ENCODE measurements around the gene RRP15. TPM values are rescaled to one million over a fixed set of nuclear protein-coding genes. Genes with fewer than 3 reads are reported as not detected.
A peak's percentile ranks its signal among the peaks of the same experiment; 100 is the strongest.
"Not testable (repeated sequence)": the region's sequence is repeated elsewhere in the genome, so short reads cannot be mapped to it uniquely, and the experiment has no call there.

Gene RRP15
- total and polyA plus RNA-seq, 8 donors: 13.8 to 31.7 (median 26.7) TPM

GRCh38 chr1:218317061-218317460 lies 32.0 kb downstream of the RRP15 start:
- Histone ChIP-seq H3K9me3 (no peaks in the 10 kb centered on the region), H3K27me3 (no peaks in the 10 kb centered on the region), H3K4me1 (no peaks in the 10 kb centered on the region), H3K4me3 (no peak overlapping the region), H3K36me3 (no peaks in the 10 kb centered on the region), H3K27ac (no peak overlapping the region)
- no peak for DNase-seq
- ATAC-seq: no peak
- TF ChIP-seq, protein P1, sequence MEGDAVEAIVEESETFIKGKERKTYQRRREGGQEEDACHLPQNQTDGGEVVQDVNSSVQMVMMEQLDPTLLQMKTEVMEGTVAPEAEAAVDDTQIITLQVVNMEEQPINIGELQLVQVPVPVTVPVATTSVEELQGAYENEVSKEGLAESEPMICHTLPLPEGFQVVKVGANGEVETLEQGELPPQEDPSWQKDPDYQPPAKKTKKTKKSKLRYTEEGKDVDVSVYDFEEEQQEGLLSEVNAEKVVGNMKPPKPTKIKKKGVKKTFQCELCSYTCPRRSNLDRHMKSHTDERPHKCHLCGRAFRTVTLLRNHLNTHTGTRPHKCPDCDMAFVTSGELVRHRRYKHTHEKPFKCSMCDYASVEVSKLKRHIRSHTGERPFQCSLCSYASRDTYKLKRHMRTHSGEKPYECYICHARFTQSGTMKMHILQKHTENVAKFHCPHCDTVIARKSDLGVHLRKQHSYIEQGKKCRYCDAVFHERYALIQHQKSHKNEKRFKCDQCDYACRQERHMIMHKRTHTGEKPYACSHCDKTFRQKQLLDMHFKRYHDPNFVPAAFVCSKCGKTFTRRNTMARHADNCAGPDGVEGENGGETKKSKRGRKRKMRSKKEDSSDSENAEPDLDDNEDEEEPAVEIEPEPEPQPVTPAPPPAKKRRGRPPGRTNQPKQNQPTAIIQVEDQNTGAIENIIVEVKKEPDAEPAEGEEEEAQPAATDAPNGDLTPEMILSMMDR (IDR thresholded peaks at IDR 0.05): no peak
- intact Hi-C loops (cut with DNase I): no loop called here

DNA sequence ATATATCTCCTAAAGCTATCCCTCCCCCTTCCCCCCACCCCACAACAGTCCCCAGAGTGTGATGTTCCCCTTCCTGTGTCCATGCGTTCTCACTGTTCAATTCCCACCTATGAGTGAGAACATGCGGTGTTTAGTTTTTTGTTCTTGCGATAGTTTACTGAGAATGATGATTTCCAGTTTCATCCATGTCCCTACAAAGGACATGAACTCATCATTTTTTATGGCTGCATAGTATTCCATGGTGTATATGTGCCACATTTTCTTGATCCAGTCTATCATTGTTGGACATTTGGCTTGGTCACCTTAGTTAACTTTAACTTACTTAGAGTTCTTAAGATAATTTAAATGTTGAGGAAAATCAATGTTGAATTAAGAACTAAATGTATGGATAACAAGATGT lies 35.1 kb downstream of the RRP15 start:
- H3K9me3 ChIP-seq; intact Hi-C loops (cut with DNase I); ATAC-seq; H3K27me3 ChIP-seq; H3K4me3 ChIP-seq; H3K4me1 ChIP-seq; DNase-seq; H3K27ac ChIP-seq: not testable (repeated sequence)
- peaks cover 0 to 19% of the 10 kb centered on the region in 2 donors for H3K36me3 ChIP-seq

GRCh38 chr1:218322762-218323161 lies 37.7 kb downstream of the RRP15 start:
- DNase-seq: peak in 1 of 4 donors; percentile 72
- ATAC-seq: no peak
- Histone ChIP-seq H3K27me3 (no peaks in the 10 kb centered on the region), H3K4me1 (no peaks in the 10 kb centered on the region), H3K36me3 (peaks cover 0 to 19% of the 10 kb centered on the region in 2 donors), H3K9me3 (no peaks in the 10 kb centered on the region), H3K27ac (no peak overlapping the region), H3K4me3 (no peak overlapping the region)
- TF ChIP-seq, protein P1 (IDR thresholded peaks at IDR 0.05): no peak
- intact Hi-C loops (cut with DNase I): no loop called here

DNA sequence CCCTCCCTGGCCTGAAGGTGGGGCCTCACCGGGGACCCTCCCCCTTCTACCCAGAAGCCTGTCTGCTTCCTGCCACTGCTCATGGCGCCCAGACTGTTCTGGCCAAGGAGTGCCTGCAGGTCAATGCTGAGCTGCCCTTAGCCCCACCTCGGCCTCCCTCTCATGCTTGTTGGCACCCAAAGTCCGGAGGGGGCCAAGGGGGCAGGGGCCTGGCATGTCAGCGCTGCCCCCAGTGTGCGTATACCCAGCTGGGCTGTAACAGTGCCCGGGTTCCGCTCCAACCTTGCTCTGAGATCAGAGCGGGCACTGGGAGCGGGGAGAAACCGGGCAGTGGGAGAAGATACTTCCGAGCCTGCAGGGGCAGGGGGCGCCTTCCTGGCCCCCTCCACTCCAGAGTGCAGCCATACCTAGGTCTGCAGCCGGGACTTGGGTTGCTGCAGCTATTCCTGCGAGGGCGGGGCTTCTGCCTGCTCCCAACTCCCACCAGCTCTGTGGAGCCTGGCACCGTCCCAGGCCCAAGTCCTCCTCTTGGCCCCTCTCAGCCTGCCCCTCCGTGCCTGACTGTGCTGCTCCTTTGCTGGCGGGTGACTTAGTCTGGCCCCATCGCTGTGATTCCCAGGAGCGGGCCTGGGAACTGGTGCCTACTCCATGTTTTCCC lies 38.6 kb downstream of the RRP15 start:
- intact Hi-C loops (cut with DNase I): no loop called here
- DNase-seq: peak in 1 of 4 donors; percentile 52
- no peak overlapping the region for H3K4me3 ChIP-seq
- no peaks in the 10 kb centered on the region for H3K27me3 ChIP-seq
- no peak for ATAC-seq
- peaks cover 0 to 19% of the 10 kb centered on the region in 2 donors for H3K36me3 ChIP-seq
- TF ChIP-seq, protein P1 (IDR thresholded peaks at IDR 0.05): no peak
- no peaks in the 10 kb centered on the region for H3K4me1 ChIP-seq
- H3K9me3 ChIP-seq: no peaks in the 10 kb centered on the region
- H3K27ac ChIP-seq: no peak overlapping the region

DNA sequence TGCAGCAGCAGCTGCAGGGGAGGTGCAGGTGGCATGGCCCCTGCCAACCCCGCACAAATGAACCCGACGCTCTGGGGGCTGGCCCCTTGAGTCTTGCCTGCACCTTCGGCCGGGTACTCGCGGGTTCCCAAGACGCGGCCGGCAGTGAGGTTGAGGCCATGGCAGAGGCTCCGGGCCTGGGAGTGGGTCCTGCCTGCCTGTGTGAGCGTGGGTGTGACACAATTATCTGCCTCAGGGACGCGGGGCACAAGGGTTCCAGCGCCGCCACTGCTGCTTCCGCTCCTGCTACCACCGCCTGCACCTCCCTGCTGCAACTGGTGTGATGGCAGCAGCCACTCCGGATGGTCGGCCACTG lies 39.1 kb downstream of the RRP15 start:
- intact Hi-C loops (cut with DNase I): no loop called here

More for the DNA sequence above, 39.1 kb downstream of the RRP15 start:
- Histone ChIP-seq H3K4me3 (no peak overlapping the region), H3K27ac (no peak overlapping the region), H3K36me3 (peaks cover 0 to 19% of the 10 kb centered on the region in 2 donors), H3K27me3 (no peaks in the 10 kb centered on the region), H3K9me3 (no peaks in the 10 kb centered on the region), H3K4me1 (no peaks in the 10 kb centered on the region)
- TF ChIP-seq, protein P1 (IDR thresholded peaks at IDR 0.05): no peak
- ATAC-seq (no peak), DNase-seq (peak in 1 of 4 donors; percentile 74)
